ENCODE results near the gene COPE. TPM values are rescaled to one million over a fixed set of nuclear protein-coding genes. Genes with fewer than 3 reads are reported as not detected.

Gene COPE
- total and polyA plus RNA-seq, 2 donors (not counting 1 experiment from before 2014, with no cell fraction given): 154 to 279 TPM

- Mint-ChIP-seq H3K9me3 (ENCODE audit: insufficient read depth) (no peaks in the 10 kb centered on the region), H3K27ac (no peak overlapping the region), H3K4me1 (peaks cover 11% of the 10 kb centered on the region), H3K4me3 (no peak overlapping the region), H3K27me3 (peaks cover 16% of the 10 kb centered on the region)
- Histone ChIP-seq H2AFZ (ENCODE audit: insufficient read depth, low read depth, low read length, poor library complexity, severe bottlenecking) (no peak overlapping the region), H3K4me3 (ENCODE audit: control extremely low read depth in 1 of 5, extremely low read depth in 1 of 5, insufficient read depth in 1 of 5, low read depth in 2 of 5, low read length in 4 of 5) (no peak overlapping the region), H3K9me3 (ENCODE audit: control extremely low read depth in 1 of 3, control insufficient read depth in 2 of 3, insufficient read depth in 1 of 3, low read length in 2 of 3) (peaks cover 0 to 2% (median 0%) of the 10 kb centered on the region in 3 donors), H3K36me3 (replicated peaks in 1 of 2; ENCODE audit: control extremely low read depth in 1 of 2, control insufficient read depth in 1 of 2, extremely low read depth in 1 of 2, insufficient read depth in 2 of 2, low read length in 1 of 2) (peaks cover 1 to 46% of the 10 kb centered on the region in 2 experiments), H3K27ac (ENCODE audit: low read length in 2 of 2) (no peak overlapping the region), H3K9ac (ENCODE audit: low read length) (no peak overlapping the region), H3K79me2 (ENCODE audit: control insufficient read depth, insufficient read depth, low read length) (peaks cover 4% of the 10 kb centered on the region), H3K4me1 (ENCODE audit: control insufficient read depth in 2 of 2, insufficient read depth in 2 of 2, low read length in 2 of 2) (peaks cover 9 to 12% of the 10 kb centered on the region in 2 donors), H3K4me2 (replicated peaks; ENCODE audit: low read depth, low read length, poor library complexity, severe bottlenecking) (no peak overlapping the region), H4K20me1 (ENCODE audit: control insufficient read depth, insufficient read depth, low read length, poor library complexity, severe bottlenecking) (peaks cover 26% of the 10 kb centered on the region), H3K27me3 (replicated peaks in 1 of 4; ENCODE audit: control extremely low read depth in 1 of 4, control insufficient read depth in 3 of 4, insufficient read depth in 4 of 4, low read length in 3 of 4) (peaks cover 0 to 11% (median 4%) of the 10 kb centered on the region in 4 experiments)
- no peak for TF ChIP-seq CTCF (IDR thresholded peaks at IDR 0.05)
- TF ChIP-seq EZH2 (IDR thresholded peaks at IDR 0.05; ENCODE audit: borderline replicate concordance, insufficient read depth, low read depth, low read length, poor library complexity, severe bottlenecking): no peak
- DNase-seq (no peak), ATAC-seq (ENCODE audit: low read depth) (no peak)
- CTCF ChIA-PET: no interaction called here
- intact Hi-C loops (cut with micrococcal nuclease): no loop called here
- POLR2A ChIA-PET: no interaction called here
- 95% methylated on average over 19 of the region's 20 CpGs for WGBS (ENCODE audit: insufficient coverage)
These were observed 19.3 kb downstream of the COPE start for GRCh38 chr19:18899624-18900560.

Measured in B cell (primary cell).